ENCODE measurements around the gene THPO.

GRCh38 chr3:184417619-184418327 lies 39.8 kb upstream of the THPO start:
- TF ChIP-seq, protein P1, sequence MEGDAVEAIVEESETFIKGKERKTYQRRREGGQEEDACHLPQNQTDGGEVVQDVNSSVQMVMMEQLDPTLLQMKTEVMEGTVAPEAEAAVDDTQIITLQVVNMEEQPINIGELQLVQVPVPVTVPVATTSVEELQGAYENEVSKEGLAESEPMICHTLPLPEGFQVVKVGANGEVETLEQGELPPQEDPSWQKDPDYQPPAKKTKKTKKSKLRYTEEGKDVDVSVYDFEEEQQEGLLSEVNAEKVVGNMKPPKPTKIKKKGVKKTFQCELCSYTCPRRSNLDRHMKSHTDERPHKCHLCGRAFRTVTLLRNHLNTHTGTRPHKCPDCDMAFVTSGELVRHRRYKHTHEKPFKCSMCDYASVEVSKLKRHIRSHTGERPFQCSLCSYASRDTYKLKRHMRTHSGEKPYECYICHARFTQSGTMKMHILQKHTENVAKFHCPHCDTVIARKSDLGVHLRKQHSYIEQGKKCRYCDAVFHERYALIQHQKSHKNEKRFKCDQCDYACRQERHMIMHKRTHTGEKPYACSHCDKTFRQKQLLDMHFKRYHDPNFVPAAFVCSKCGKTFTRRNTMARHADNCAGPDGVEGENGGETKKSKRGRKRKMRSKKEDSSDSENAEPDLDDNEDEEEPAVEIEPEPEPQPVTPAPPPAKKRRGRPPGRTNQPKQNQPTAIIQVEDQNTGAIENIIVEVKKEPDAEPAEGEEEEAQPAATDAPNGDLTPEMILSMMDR (IDR thresholded peaks at IDR 0.05 in 8 of 11, conservative IDR thresholded peaks at IDR 0.05 in 3 of 11), result peak; percentile 75 to 95 (median 90)
- peak; percentile 21 to 56 (median 35) for TF ChIP-seq POLR2AphosphoS5 (IDR thresholded peaks at IDR 0.05)
